Activated naive CD4-positive, alpha-beta T cell treated with anti-CD3 and anti-CD28 coated beads, Interleukin-2, amount 50 U/mL, for 16 hours (primary cell): ENCODE data around the gene STK32B.
"Not testable (repeated sequence)": the region's sequence is repeated elsewhere in the genome, so short reads cannot be mapped to it uniquely, and the experiment has no call there.

ENCODE experiments used
- DNase-seq: peaks from one replicate; pipeline ENCODE4 v3.0.0-alpha.2; 2020

Gene STK32B

DNA sequence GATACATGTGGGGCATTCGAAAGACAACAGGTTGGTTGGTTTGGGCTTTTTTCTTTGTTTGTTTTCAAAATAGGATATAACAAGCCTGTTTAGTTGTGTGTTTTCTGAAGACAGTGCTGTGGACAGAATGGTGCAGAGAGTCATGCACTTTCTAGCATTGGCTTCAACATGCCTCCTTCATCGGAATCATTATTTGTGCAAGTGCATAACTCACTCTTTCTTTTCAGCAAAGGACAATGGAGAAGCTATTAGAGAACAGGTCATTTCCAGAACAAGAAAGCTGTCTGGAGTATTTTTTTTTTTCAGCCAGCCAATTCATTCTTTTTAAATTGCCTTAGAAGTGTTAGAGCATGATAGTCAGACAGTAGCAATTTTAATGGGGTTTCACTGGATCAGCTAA is 225.8 kb downstream of the STK32B start:
- no peak for DNase-seq

DNA sequence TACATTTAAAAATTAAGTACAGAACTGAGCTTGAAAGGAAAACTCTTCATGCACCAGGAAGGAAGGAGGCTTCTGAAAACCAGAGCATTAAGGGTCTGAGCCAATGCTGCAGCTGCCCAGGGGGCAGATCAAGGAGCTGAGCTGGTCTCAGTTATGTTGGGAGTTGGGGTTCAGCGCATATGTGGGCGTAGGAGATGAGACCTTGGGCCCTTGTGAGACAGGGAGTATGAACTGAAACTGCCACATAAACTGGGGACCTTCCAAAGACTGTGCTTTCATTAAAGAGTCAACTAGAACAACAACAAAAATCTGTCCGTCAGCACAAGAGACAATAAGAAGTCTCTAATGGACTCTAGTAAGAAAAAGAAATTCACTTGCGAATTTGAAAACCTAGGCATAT is 226.9 kb downstream of the STK32B start:
- no peak for DNase-seq

DNA sequence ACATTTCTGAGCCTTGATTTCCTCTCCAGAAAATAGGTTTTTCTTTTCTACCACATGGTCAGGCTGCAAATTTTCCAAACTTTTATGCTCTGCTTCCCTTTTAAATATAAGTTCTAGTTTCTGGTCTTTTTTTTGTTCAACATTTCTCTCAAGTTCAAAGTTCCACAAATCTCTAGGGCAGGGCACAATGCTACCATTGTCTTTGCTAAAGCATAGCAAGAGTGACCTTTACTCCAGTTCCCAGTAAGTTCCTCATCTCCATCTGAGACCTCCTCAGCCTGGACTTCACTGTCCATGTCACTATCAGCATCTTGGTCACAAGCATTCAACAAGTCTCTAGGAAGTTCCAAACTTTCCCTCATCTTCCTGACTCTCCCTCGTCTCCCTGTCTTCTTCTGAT is 228.8 kb downstream of the STK32B start:
- not testable (repeated sequence) for DNase-seq

DNA sequence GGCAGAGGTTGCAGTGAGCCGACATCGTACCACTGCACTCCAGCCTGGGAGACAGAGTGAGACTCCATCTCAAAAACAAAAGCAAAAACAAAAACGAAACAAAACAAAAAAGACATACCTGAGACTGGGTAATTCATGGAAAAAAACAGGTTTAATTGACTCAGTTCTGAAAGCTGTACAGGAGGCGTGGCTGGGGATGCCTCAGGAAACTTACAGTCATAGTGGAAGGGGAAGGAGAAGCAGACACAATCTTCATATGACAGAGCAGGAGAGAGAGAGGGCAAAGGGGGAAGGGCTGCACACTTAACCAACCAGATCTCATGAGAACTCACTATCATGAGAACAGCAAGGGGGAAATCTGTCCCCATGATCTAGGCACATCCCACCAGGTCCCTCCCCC is 229.5 kb downstream of the STK32B start:
- DNase-seq = no peak

DNA sequence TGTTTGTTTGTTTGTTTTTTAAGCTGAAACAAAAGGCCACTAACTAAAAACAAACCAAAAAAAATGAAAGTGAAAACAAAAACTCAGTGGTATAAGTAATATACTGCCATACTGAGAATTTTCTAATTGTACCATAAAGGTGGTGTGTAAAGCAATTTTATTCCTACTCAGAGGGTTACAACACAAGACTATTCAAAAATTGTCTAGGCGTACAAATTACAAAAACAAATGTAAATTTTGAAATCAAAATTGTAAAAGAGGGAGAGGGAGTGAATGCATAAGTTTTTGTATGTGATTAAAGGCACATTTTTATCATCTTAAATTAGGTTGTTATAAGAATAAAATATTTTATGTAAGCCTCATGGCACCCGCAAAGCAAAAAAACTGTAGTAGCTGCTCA is 232.6 kb downstream of the STK32B start:
- no peak for DNase-seq

DNA sequence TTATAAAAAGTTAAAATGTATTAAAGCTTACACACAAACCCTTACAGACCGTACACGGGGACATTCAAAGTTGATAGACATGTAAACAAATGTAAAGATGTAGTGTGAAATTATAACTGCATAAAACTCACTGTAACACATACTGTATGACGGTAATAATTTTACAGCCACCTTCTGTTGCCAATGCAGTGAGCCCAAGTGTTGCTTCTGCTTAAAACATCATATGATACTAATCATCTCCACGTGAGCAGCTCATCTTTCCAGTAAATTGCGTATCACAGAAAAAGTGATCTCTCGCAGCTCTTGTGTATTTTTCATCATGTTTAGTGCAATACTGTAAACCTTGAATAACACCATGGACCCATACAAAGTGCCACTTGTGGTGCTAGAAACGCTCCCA is 233.2 kb downstream of the STK32B start:
- no peak for DNase-seq

DNA sequence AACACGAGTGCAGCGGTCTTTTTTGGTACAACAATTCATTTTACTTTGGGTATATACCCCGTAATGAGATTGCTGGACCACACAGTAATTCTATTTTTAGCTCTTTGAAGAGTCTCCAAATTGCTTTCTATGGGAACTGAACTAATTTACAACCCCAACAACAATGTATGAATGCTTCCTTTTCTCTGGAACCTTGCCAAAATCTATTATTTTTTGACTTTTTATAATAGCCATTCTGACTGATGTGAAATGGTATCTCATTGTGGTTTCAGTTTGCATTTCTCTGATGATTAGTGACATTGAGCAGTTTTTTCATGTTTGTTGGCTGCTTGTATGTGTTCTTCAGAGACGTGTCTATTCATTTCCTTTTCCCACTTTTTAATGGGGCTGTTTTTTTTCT is 240.8 kb downstream of the STK32B start:
- DNase-seq = no peak

DNA sequence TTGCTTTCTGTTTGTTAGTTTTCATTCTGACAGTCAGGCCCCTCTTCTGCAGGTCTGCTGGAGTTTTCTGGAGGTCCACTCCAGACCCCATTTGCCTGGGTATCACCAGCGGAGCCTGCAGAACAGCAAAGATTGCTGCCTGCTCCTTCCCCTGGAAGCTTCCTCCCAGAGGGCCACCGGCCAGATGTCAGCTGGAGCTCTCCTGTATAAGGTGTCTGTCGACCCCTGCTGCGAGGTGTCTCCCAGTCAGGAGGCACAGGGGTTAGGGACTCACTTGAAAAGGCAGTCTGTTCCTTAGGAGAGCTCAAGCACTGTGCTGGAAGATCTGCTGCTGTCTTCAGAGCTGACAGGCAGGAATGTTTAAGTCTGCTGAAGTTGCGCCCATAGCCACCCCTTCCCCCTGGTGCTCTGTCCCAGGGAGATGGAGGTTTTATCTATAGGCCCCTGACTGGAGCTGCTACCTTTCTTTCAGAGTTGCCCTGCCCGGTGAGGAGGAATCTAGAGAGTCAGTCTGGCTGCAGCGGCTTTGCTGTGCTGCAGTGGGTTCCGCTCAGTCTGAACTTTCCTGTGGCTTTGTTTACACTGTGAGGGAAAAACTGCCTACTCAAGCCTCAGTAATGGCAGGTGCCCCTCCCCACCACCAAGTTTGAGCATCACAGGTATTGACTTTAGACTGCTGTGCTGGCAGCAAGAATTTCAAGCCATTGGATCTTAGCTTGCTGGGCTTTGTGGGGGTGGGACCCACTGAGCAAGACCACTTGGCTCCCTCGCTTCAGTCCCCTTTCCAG is 246.9 kb downstream of the STK32B start:
- DNase-seq = not testable (repeated sequence)

DNA sequence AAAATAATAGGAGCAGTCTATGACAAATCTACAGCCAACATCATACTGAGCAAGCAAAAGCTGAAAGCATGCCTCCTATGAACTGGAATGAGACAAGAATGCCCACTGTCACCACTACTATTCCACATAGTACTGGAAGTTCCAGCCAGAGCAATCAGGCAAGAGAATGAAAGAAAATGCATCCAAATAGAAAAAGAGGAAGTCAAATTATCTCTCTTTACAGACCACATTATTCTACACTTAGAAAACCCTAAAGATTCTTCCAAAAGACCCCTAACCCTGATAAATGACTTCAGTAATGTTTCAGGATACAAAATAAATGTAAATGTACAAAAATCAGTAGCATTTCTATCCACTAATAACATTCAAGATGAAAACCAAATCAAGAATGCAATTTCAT is 249.0 kb downstream of the STK32B start:
- DNase-seq = no peak

DNA sequence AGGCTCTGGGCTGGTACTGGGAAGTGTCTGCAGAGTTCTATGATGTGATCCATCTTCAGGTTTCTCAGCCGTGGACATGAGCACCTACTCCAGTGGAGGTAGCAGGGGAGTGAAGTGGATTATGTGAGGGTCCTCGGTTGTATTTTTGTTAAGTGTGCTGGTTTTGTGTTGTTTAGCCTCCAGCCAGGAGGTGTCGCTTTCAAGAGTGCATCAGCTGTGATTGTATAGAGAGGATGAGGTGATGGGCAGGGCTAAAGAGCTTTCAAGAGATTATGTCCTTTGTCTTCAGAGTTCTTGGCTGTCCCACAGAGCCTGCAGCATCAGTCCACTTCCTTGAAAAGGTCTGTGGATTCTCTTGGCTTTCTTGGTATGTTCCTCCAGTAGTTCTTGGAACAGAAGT is 256.6 kb downstream of the STK32B start:
- no peak for DNase-seq

DNA sequence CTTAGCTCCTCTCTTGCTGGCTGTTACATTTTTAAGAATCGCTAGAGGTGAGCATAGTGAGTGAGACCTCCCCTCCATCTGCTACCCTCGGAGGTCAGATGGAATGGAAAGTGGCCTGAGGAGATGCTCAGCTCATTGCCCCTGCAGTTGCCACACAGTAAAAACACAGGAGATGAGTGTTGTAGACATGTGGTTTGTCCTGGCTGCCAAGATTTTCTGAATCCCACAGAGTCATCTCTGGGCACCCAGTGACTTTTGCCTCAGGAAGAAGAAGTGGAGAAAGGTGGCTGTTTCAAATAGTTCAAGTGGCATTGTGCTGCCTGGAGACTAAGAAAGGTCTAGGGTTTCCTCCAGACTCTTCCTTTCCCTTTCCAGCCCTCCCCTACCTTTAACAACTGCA is 271.0 kb downstream of the STK32B start:
- no peak for DNase-seq

DNA sequence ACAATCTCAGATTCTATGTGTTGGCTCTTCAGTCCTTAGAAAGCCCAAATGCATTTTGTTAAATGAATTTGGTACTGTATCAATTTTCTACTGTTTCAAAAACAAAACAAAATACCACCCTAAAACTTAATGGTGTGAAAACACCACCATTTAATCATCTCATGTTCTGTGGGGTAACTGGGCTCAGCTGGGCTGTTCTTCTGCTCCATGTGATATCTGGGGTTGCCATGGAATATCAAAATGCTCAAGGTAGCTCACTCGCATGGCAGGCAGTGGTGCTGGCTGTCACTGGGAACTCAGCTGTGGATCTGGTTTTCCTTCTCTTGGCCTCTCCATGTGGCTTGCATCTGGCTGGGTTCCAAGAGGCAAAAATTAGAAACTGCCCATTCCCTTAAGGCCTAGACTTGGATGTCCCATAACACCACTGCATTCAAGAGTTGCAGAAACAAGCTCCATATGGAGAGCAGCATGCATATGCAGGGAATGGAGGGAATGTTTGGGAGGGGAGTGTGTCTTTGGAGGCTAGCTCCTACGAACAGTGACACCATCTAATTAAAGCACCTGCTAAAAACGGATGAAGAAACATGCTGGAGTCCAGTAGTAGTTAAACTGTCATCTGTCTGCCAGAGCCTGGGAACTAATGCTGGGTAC is 279.2 kb downstream of the STK32B start:
- no peak for DNase-seq

DNA sequence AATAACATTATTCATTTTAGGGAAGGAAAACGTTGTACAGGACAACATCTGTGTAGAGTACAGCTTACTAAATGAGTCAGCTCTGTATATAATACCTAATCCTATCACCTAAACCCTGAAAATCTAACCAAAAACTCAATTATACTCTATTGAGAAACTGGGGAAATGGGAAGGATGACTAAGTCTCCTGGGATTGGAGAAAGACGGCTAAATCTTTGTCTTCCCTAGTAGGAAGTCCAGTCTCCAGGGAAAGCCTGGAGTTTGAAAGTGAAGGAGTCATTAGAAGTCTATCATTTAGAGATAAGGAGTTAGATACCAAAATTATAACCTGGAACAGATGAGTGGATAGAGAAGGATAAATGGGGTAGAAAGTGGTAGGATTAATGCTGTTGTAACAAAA is 286.5 kb downstream of the STK32B start:
- no peak for DNase-seq

DNA sequence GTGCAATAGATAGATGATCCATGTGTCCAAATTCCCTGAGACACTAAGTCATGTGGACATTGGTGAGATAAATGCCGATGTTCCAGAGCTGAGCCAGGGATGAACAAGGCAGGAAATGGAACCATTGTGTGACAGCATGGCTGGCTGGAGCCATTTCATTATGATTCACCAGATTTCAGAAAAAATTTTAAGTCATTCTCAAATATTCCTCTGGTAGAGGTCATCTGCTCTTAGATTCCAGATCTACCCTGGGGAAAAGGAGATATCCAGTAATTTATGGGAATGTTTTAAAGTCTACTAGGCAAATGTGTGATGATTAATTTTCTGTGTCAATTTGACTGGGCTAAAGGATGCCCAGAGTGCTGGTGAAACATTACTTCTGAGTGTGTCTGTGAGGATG is 287.3 kb downstream of the STK32B start:
- DNase-seq = no peak

DNA sequence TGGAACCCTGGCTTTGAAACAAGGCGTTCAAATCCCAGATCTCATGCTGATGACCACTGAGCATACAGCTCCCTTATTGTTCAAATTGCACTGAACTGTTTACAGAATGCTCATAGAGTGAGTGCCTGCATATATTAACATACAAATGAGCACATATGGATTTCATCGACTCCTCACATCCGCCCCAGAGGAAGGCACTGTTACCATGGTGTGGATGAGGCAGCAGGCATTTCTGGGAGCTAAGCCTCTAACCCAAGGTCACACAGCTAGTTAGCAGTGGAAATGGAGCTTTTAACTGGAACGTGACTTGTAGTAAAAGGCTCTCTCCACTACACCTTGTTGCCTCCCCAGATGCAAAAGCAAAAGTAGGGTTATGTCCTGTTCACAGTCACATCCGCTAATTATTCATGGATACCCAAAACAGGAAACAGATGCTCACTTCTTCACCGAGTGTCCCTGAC is 289.7 kb downstream of the STK32B start:
- DNase-seq = no peak

DNA sequence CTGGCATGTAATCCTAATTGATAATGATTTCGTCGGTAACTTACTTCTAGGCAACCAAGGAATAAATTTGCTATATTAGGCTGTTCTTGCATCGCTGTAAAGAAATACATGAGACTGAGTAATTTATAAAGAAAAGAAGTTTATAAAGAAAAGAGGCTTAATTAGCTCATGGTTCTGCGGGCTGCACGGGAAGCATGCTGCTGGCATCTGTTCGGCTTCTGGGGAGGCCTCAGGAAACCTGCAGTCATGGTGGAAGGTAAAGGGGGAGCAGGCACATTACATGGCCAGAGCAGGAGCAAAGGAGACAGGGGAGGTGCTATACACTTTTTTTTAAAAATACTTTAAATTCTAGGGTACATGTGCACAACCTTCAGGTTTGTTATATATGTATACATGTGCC is 290.2 kb downstream of the STK32B start:
- DNase-seq = no peak

DNA sequence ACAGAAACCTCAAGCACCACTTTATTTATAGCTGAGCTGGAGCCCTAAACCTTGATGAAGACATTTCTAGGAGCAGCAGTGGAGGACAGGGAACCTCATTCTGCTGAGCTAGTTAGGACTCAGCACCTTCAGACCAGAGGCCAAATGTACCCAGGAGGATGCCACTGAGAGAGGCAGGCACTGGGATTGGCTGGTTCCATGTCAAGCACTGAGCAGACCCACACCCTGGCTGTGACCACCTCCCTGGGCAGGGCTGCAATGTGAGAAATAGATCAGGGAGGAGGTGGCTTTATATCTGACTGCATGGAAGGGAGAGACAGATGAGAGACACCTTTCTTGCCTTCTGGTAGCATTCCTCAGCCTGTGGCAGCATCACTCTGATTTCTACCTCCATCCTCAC is 304.6 kb downstream of the STK32B start:
- DNase-seq = no peak

DNA sequence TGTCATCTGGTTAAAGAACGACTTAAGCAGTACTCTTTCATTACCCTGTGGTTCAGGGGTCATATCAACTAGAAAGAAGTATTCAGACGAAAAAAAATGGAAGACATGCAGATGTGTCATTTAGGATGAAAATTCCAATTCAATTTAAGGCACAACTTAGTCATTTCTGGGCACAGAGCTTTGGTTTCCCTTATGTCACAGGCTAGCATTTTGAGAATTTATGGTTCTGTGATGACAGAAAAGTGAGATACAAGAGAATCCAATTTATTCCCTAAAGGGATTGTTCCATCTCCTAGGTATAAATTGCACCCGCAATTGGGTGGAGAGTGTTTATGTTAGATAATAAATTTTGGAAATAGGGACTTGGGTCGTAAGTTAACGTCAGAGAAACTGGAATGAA is 306.6 kb downstream of the STK32B start:
- DNase-seq = no peak

DNA sequence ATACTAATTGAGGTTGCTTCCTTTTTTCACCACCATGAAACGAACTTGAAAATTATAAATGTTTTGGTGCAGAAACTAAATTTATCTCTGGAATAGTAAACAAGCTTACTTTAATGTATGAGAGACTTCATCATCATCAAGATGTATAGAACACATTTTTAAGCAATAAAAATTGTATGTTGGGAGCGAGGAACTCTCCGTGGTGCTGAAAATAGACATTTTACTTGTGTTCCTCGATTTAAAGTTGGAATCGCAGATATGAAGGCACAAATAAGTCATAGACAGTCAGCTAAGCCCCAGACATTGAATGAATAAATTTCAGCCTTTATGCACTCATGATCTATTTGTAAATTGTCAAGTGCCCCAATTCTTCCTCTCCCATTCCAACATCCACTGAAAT is 310.7 kb downstream of the STK32B start:
- no peak for DNase-seq

DNA sequence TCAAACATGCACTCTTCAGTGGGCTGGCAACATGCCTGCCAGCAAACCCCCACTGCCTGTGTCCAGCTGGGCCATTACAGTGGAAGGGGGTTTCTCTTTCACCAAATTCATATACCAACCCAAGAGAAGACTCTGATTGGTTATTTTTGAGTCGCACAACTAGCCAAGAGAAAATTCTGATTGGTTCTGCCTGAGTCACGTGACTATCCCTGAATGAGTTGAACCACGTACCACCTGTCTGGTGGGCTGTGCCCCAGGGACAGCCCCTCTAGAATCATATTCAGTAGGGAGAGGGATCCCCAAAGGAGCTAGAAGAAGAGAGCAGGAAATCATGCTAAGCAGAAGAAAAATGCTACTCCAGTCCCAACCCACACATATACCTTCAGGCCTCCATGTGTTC is 313.1 kb downstream of the STK32B start:
- no peak for DNase-seq

DNA sequence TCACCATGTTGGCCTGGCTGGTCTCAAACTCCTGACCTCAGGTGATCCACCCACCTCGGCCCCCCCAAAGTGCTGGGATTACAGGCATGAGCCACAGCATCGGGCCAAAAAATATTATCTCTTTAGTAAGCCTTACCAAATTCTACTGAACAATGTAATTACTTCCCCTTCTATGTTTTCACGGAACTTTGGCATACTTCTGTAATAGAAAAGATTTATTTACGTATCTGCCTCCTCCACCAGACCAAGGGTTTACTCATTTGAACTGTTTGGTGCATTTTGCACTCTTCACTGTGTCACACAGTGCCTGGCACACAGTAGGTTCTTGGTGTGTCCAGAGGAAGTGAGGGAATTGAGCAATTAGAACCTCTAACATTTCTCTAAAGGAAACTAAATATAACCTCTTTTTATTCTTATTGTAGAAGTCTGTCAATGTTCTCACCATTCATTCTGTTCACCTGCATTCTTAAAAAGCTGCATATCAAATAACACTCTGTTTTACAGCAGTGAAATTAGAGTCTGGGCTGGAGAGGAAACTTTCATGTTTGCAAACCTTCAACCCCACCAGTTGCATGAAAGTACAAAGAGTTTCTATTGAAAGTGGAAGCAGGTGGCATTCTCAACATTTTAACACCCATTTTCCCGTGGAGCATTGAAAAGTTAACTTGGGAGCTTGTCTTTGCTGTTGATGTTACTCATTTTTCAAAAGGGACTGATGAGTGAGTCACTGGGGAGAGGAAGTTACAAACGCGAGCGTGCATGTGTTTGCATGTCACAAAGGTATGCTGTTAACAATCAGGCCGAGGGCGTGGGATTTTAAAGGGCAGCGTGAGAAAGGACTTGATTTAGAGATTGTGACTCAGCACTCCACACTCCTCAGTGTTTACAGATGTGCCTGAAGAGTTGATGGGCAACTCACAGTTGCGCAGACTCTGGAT is 314.1 kb downstream of the STK32B start:
- DNase-seq = no peak

DNA sequence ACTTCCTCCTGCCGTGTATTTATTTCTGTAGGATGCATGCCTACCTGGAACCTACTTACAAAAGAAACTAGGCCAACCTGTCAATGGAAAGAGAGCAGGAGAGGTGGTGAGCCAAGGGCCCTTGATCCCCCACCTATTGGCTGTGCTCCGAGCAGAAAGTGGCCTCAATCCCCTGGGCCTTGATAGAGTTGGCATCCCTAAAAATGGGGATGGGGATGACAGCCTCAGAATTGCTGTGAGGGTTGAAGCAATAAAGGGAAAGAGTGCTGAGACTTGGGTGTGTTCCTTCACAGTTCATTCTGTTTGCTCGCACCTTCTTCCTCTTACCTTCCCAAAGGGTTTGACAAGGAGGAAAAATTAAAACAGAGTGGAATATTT is 314.7 kb downstream of the STK32B start:
- no peak for DNase-seq

DNA sequence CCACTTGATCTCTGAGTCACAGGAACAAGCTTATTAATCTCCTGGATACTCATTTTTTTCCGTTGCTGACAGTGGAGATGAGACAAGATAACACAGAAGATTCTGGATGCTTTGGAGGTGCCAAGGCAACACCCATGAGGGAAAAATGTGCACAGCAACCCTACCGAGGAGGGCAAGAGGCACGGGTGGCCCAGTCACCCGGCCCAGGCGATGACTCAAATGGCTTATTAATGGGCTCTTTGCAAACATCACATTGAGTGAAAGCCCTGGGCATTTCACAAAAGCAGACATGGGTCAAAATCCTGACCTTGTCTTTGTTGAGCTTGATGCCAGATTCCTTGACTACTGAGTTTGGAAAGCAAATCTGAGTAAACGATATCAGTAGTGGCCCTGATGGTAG is 315.1 kb downstream of the STK32B start:
- DNase-seq = no peak

DNA sequence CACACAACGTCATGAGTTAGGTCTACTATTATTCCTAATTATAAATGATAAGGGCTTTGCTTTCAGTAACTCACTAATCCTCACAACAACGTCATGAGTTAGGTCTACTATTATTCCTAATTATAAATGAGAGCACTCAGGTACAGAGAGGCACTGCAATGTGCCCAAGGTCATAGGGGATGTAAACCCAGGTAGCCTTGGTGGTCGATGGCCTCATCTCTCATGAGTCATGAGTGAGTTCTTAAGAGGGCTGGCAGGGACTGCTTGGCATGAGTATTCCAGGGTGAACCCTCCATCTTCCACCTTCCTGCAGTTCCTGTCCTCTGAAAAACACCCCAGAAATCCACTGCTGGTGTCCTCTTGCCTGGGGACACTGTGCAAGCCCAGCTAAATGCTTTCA is 317.1 kb downstream of the STK32B start:
- DNase-seq = no peak
